ENCODE measurements around the gene SULF2. TPM values are rescaled to one million over a fixed set of nuclear protein-coding genes. Genes with fewer than 3 reads are reported as not detected.

The SULF2 gene
- total and polyA plus RNA-seq, 2 donors (not counting 1 experiment from before 2014, with no cell fraction given), result 1.2 to 1.7 TPM

GRCh38 chr20:47719211-47719610 is 66.1 kb downstream of the SULF2 start:
- Mint-ChIP-seq H3K4me1 (peaks cover 7% of the 10 kb centered on the region), H3K27ac (no peak overlapping the region), H3K27me3 (peaks cover 13% of the 10 kb centered on the region), H3K4me3 (no peak overlapping the region), H3K9me3 (ENCODE audit: insufficient read depth) (no peaks in the 10 kb centered on the region)
- no peaks in the 10 kb centered on the region for H4K20me1 ChIP-seq (ENCODE audit: control insufficient read depth, insufficient read depth, low read length, poor library complexity, severe bottlenecking)
- no peak overlapping the region for H3K4me2 ChIP-seq (replicated peaks; ENCODE audit: low read depth, low read length, poor library complexity, severe bottlenecking)
- intact Hi-C loops (cut with micrococcal nuclease), result no loop called here
- DNase-seq, result no peak
- ATAC-seq (ENCODE audit: low read depth), result no peak
- H3K9ac ChIP-seq (ENCODE audit: low read length), result no peak overlapping the region
- ChIA-PET POLR2A (interaction anchor here (1.1 kb wide), 1 partner anchor 8 kb away, joined by 3 read pairs; no protein-coding TSS in a partner anchor), CTCF (interaction anchor here (3.0 kb wide), 1 partner anchor 901 kb away, joined by 10 read pairs; no protein-coding TSS in a partner anchor)
- H3K79me2 ChIP-seq (ENCODE audit: control insufficient read depth, insufficient read depth, low read length), result no peaks in the 10 kb centered on the region
- no peak overlapping the region for H3K4me3 ChIP-seq (ENCODE audit: control extremely low read depth in 1 of 5, extremely low read depth in 1 of 5, insufficient read depth in 1 of 5, low read depth in 2 of 5, low read length in 4 of 5)
- TF ChIP-seq EZH2 (IDR thresholded peaks at IDR 0.05; ENCODE audit: borderline replicate concordance, insufficient read depth, low read depth, low read length, poor library complexity, severe bottlenecking), result no peak
- TF ChIP-seq, protein P1, sequence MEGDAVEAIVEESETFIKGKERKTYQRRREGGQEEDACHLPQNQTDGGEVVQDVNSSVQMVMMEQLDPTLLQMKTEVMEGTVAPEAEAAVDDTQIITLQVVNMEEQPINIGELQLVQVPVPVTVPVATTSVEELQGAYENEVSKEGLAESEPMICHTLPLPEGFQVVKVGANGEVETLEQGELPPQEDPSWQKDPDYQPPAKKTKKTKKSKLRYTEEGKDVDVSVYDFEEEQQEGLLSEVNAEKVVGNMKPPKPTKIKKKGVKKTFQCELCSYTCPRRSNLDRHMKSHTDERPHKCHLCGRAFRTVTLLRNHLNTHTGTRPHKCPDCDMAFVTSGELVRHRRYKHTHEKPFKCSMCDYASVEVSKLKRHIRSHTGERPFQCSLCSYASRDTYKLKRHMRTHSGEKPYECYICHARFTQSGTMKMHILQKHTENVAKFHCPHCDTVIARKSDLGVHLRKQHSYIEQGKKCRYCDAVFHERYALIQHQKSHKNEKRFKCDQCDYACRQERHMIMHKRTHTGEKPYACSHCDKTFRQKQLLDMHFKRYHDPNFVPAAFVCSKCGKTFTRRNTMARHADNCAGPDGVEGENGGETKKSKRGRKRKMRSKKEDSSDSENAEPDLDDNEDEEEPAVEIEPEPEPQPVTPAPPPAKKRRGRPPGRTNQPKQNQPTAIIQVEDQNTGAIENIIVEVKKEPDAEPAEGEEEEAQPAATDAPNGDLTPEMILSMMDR (IDR thresholded peaks at IDR 0.05), result no peak
- H3K27ac ChIP-seq (ENCODE audit: low read length in 2 of 2), result no peak overlapping the region
- no peak overlapping the region for H2AFZ ChIP-seq (ENCODE audit: insufficient read depth, low read depth, low read length, poor library complexity, severe bottlenecking)
- H3K36me3 ChIP-seq (replicated peaks in 1 of 2; ENCODE audit: control extremely low read depth in 1 of 2, control insufficient read depth in 1 of 2, extremely low read depth in 1 of 2, insufficient read depth in 2 of 2, low read length in 1 of 2), result no peaks in the 10 kb centered on the region
- no peaks in the 10 kb centered on the region for H3K9me3 ChIP-seq (ENCODE audit: control extremely low read depth in 1 of 3, control insufficient read depth in 2 of 3, insufficient read depth in 1 of 3, low read length in 2 of 3)
- H3K4me1 ChIP-seq (ENCODE audit: control insufficient read depth in 2 of 2, insufficient read depth in 2 of 2, low read length in 2 of 2), result no peaks in the 10 kb centered on the region
- H3K27me3 ChIP-seq (replicated peaks in 1 of 4; ENCODE audit: control extremely low read depth in 1 of 4, control insufficient read depth in 3 of 4, insufficient read depth in 4 of 4, low read length in 3 of 4), result no peaks in the 10 kb centered on the region
- WGBS (ENCODE audit: insufficient coverage), result 100% methylated on average over 1 of the region's 4 CpGs

GRCh38 chr20:47718398-47718797 is 66.9 kb downstream of the SULF2 start:
- no peak overlapping the region for H3K4me3 Mint-ChIP-seq
- intact Hi-C loops (cut with micrococcal nuclease), result no loop called here
- ChIA-PET POLR2A (interaction anchor here (1.1 kb wide), 1 partner anchor 9 kb away, joined by 3 read pairs; no protein-coding TSS in a partner anchor), CTCF (interaction anchor here (3.0 kb wide), 1 partner anchor 902 kb away, joined by 10 read pairs; no protein-coding TSS in a partner anchor)
- TF ChIP-seq, protein P1 (IDR thresholded peaks at IDR 0.05), result no peak
- peaks cover 14% of the 10 kb centered on the region for H3K27me3 Mint-ChIP-seq
- H3K27ac ChIP-seq (ENCODE audit: low read length in 2 of 2), result no peak overlapping the region
- H3K4me1 ChIP-seq (ENCODE audit: control insufficient read depth in 2 of 2, insufficient read depth in 2 of 2, low read length in 2 of 2), result no peaks in the 10 kb centered on the region
- no peaks in the 10 kb centered on the region for H3K9me3 Mint-ChIP-seq (ENCODE audit: insufficient read depth)
- H3K4me1 Mint-ChIP-seq, result peaks cover 6% of the 10 kb centered on the region
- no peak overlapping the region for H3K9ac ChIP-seq (ENCODE audit: low read length)
- H4K20me1 ChIP-seq (ENCODE audit: control insufficient read depth, insufficient read depth, low read length, poor library complexity, severe bottlenecking), result no peaks in the 10 kb centered on the region
- H3K4me3 ChIP-seq (ENCODE audit: control extremely low read depth in 1 of 5, extremely low read depth in 1 of 5, insufficient read depth in 1 of 5, low read depth in 2 of 5, low read length in 4 of 5), result no peak overlapping the region
- H3K9me3 ChIP-seq (ENCODE audit: control extremely low read depth in 1 of 3, control insufficient read depth in 2 of 3, insufficient read depth in 1 of 3, low read length in 2 of 3), result no peaks in the 10 kb centered on the region
- H3K27ac Mint-ChIP-seq, result no peak overlapping the region
- no peak for ATAC-seq (ENCODE audit: low read depth)
- DNase-seq, result no peak
- no peak overlapping the region for H3K4me2 ChIP-seq (replicated peaks; ENCODE audit: low read depth, low read length, poor library complexity, severe bottlenecking)
- no peak overlapping the region for H2AFZ ChIP-seq (ENCODE audit: insufficient read depth, low read depth, low read length, poor library complexity, severe bottlenecking)
- 98% methylated on average over 4 of the region's 4 CpGs for WGBS (ENCODE audit: insufficient coverage)
- H3K27me3 ChIP-seq (replicated peaks in 1 of 4; ENCODE audit: control extremely low read depth in 1 of 4, control insufficient read depth in 3 of 4, insufficient read depth in 4 of 4, low read length in 3 of 4), result no peaks in the 10 kb centered on the region
- no peaks in the 10 kb centered on the region for H3K36me3 ChIP-seq (replicated peaks in 1 of 2; ENCODE audit: control extremely low read depth in 1 of 2, control insufficient read depth in 1 of 2, extremely low read depth in 1 of 2, insufficient read depth in 2 of 2, low read length in 1 of 2)
- H3K79me2 ChIP-seq (ENCODE audit: control insufficient read depth, insufficient read depth, low read length), result no peaks in the 10 kb centered on the region
